Measurements from ENCODE around the gene SSTR5. TPM values are rescaled to one million over a fixed set of nuclear protein-coding genes. Genes with fewer than 3 reads are reported as not detected.

SSTR5 gene
- polyA plus RNA-seq, 6 donors from 2014 or later: not detected

DNA sequence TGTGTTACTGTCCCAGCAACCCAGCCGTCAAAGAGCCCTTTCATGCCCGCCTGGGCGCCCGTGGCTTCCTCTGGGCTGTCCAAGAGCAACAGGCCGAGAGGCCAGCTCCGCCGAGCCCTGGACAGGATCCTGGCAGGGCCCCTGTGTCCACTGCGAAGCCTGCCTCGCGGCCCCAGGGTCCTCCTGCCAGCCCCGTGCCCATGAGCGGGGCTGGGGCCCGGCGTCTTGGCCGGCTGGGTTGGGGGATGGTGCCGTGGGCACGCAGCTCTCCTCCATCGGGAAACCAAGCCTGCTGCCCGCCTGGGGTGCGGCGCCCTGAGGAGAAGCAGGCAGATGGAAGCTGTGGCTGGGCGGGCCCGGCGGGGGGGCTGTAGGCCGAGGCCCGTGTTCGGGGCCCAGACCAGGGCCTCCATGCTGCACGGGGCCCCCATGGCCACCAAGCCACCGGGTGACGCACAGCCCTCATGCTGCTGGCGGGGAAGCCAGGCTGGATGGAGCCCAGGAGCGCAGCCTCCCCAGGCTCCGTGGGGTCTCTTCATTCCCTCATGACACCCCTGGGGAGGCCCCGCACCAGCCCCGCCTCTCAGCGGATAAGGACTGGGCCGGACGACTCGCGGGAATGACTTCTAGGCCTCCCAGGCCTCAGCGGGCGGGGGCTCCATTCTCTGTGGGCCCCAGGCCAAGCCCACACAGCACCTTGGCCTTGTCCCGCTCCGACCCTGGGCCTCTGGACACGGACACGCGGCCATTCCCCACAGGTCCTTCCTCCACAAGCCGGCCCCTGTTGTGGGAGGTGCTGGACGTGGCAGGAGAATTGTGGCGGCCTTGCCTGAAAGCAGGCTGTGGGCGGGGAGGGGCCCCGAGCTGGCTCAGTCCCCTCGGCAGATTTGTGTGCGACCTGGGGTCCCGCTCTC is 23.9 kb downstream of the SSTR5 start, which contains the start of gene C1QTNF8:
TSS of gene C1QTNF8 (minus strand) at position 76 of the 914 bp plus-strand sequence. CDS start 1,322 bp downstream, outside the sequence.
- ATAC-seq (ENCODE audit: low read depth in 2 of 2): no peak
- peaks cover 0 to 12% (median 7%) of the 10 kb centered on the region in 3 donors for H3K27me3 Mint-ChIP-seq
- H3K9me3 Mint-ChIP-seq: peaks cover 0 to 2% (median 0%) of the 10 kb centered on the region in 7 donors
- DNase-seq: no peak
- no peaks in the 10 kb centered on the region for H3K4me1 Mint-ChIP-seq
- H3K27ac Mint-ChIP-seq: no peak within 1 kb of the TSS
- no peaks in the 10 kb centered on the region for H3K36me3 Mint-ChIP-seq
- H3K4me3 Mint-ChIP-seq: no peak within 1 kb of the TSS

DNA sequence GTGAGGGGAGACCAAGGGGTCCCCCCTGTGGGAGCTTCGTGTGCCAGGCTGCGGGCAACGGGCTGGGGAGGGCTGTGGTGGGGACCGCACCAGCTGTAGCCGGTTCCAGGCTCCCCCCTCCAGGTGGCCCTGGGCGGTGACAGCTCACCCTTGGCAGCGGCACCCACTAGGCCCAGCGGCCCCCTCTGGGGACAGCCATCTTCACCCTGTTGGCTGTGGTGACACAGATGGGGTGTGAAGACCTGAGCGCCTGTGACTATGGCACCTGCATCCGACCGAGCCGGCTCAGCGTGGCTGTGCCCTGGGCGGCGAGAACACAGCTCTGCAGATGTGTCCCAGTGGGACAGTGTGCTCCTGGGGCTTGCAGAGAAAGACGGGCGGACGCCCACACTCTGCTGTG is 24.6 kb downstream of the SSTR5 start:
- Mint-ChIP-seq H3K4me3 (no peak overlapping the region), H3K9me3 (peaks cover 0 to 2% (median 0%) of the 10 kb centered on the region in 7 donors), H3K27ac (no peak overlapping the region), H3K27me3 (peaks cover 0 to 12% (median 7%) of the 10 kb centered on the region in 3 donors), H3K4me1 (no peaks in the 10 kb centered on the region), H3K36me3 (no peaks in the 10 kb centered on the region)
- DNase-seq (no peak), ATAC-seq (ENCODE audit: low read depth in 2 of 2) (peak in 1 of 2 donors; percentile 47)

DNA sequence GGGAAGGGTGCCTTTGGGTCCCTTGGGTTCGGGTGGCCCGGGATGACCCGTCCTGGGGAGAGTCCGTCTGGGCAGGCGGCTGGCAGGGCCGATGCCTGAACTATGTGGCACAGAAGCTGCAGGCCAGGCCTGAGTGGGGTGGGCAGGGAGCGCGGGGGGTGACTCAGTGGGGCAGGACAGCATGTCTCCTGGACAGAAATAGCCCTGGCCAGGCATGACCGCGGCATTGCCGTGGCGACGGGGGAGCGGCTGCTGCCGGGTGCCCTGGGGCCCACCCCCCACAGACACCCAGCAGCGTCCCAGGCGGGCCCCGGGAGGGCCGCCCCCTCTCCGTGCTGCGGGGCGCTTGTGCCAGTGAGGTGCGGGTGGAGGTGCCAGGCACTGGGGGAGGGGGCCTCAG is 25.3 kb downstream of the SSTR5 start:
- Mint-ChIP-seq H3K36me3 (no peaks in the 10 kb centered on the region), H3K4me1 (no peaks in the 10 kb centered on the region), H3K27me3 (peaks cover 0 to 12% (median 7%) of the 10 kb centered on the region in 3 donors), H3K9me3 (peaks cover 0 to 2% (median 0%) of the 10 kb centered on the region in 7 donors), H3K27ac (no peak overlapping the region), H3K4me3 (no peak overlapping the region)
- no peak for ATAC-seq (ENCODE audit: low read depth in 2 of 2)
- DNase-seq: no peak

DNA sequence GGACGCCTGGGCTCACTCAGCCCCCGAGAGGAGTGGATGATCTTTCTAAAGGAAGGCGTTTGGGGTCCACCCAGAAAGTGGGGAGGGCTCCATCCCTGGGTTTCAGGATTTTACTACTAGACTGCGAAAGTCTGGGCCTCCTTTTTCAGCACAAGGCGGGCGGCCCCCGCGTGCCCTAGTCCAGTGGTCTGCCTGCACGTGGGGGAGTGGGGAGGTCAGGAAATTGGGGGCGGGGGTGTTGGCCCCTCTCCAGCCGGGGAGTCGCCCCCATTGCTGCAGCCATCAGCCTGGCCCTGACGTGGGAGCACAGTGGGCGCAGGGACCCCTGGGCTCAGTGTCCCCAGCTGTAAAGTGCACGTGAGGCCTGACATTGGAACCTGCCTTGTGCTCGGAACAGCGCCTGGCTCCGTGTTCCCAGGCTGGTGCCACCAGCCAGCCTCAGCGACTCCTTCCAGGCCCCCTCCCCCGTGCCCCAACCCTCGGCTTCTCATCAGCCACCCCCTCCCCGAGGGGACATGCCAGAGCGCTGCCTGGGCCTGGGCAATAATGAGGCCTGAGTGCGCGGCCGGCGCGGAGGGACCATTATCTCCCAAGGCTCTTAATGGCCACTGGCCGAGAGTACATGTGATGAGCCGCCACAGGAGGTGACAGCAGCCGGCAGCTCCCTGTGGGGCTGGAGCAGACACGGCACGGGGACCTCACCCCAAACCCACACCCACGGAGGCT is 25.9 kb downstream of the SSTR5 start:
- H3K4me3 Mint-ChIP-seq: no peak overlapping the region
- H3K27ac Mint-ChIP-seq: no peak overlapping the region
- no peaks in the 10 kb centered on the region for H3K4me1 Mint-ChIP-seq
- no peaks in the 10 kb centered on the region for H3K36me3 Mint-ChIP-seq
- DNase-seq (no peak), ATAC-seq (ENCODE audit: low read depth in 2 of 2) (no peak)
- H3K9me3 Mint-ChIP-seq: peaks cover 0 to 1% (median 0%) of the 10 kb centered on the region in 7 donors
- H3K27me3 Mint-ChIP-seq: peaks cover 0 to 12% (median 7%) of the 10 kb centered on the region in 3 donors

DNA sequence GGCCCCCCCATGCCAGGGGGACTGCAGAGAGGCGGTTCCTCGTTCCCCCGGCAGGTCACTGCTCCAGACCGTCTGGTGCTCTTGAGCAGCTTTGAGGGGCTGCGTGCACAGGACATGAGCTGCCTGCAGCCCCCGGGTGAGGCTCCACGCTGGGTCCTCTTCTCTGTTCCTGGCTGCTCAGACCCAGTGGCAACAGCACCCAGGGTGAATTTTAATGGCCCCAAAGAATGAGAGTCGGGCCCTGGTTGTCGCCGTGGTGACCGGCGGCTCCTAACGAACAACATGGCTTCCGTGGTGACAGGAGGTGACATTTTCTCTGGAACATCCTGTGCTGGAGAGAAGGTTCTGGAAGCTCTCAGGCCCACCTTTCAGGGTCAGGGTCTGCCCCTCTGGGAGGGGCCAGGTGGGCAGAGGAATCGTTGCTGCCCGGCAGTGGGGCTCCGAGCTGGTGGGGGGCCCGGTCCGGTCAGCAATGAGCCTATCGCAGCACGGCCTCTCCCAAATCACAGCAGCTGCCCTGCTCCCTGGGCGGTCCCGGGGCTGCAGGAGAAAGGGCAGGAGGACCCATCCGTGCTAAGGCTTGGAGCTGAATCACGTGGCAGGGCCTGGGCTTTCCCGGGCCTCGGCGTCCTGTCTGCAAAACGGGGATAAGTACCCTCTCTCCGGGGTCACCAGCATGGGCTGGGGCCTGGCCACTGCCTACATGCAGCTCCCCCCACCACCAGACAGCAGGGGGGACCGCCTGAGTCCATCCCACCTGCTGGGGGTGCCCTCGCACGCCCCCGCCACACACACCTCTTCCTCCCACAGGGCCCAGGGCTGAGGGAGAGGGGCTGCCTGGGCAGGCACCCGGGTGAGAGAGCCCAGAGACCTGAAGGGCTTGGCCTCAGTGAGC is 26.9 kb downstream of the SSTR5 start:
- Mint-ChIP-seq H3K9me3 (no peaks in the 10 kb centered on the region), H3K4me1 (no peaks in the 10 kb centered on the region), H3K4me3 (no peak overlapping the region), H3K36me3 (no peaks in the 10 kb centered on the region), H3K27me3 (peaks cover 0 to 21% (median 13%) of the 10 kb centered on the region in 3 donors), H3K27ac (no peak overlapping the region)
- DNase-seq (no peak), ATAC-seq (ENCODE audit: low read depth in 2 of 2) (no peak)

DNA sequence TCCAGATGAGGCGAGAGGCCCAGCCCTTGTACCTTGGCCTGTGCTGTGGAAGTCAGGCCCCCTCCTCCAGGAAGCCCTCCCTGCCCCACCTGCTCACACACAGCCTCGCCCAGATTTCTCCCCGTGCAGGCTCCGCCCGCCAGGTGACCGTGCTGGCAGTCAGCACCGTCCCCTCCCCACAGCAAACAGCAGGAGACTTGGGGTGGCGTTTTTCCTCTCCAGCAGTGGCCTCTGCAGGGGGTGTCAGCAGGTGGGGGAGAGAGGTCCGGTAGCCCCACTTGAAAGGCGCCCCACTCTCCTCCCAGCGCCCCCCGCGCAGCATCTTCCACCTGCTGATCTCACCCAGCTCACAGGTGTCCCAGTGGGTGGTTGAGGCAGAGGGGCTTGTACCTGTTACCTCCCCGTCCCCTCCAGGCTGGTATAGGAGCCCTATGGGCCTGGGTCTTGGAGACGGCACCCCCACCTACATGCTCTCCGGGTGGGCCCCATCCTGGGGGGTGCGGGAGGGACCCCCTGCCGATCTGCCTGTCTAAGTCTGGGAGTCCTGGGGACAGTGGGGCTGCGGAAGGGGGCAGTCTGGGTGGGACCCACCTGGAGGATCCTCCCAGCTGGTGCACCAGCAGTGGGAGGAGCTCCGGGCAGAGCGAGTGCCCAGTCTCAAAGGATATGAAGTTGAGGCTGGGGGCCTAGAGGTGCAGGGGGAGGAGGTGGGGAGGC is 27.7 kb downstream of the SSTR5 start:
- Mint-ChIP-seq H3K4me3 (no peak overlapping the region), H3K27ac (no peak overlapping the region), H3K36me3 (no peaks in the 10 kb centered on the region), H3K9me3 (no peaks in the 10 kb centered on the region), H3K4me1 (no peaks in the 10 kb centered on the region), H3K27me3 (peaks cover 0 to 29% (median 17%) of the 10 kb centered on the region in 3 donors)
- ATAC-seq (ENCODE audit: low read depth in 2 of 2): no peak
- no peak for DNase-seq

DNA sequence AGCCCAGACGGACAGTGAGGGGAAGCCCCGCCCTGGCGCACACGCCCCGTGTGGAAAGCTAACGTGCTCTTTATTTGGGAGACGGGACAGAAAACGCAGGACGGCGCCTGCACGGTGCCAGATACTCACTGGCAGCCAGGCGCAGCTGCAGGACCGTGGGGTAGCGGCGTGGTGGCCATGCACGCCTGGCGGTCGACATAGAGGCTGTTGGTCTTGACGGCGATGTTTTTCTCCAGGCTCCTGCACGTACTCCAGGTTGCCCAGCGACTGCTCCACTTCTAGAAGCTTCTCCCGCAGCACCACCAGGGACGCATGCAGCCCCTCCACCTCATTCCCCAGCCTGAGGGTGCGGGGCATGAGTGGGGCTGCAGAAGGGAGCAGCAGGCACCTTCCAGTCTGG is 28.6 kb downstream of the SSTR5 start:
- Mint-ChIP-seq H3K4me3 (no peak overlapping the region), H3K27ac (no peak overlapping the region), H3K27me3 (peaks cover 0 to 38% (median 17%) of the 10 kb centered on the region in 3 donors), H3K9me3 (no peaks in the 10 kb centered on the region), H3K4me1 (no peaks in the 10 kb centered on the region), H3K36me3 (no peaks in the 10 kb centered on the region)
- DNase-seq: no peak
- no peak for ATAC-seq (ENCODE audit: low read depth in 2 of 2)

DNA sequence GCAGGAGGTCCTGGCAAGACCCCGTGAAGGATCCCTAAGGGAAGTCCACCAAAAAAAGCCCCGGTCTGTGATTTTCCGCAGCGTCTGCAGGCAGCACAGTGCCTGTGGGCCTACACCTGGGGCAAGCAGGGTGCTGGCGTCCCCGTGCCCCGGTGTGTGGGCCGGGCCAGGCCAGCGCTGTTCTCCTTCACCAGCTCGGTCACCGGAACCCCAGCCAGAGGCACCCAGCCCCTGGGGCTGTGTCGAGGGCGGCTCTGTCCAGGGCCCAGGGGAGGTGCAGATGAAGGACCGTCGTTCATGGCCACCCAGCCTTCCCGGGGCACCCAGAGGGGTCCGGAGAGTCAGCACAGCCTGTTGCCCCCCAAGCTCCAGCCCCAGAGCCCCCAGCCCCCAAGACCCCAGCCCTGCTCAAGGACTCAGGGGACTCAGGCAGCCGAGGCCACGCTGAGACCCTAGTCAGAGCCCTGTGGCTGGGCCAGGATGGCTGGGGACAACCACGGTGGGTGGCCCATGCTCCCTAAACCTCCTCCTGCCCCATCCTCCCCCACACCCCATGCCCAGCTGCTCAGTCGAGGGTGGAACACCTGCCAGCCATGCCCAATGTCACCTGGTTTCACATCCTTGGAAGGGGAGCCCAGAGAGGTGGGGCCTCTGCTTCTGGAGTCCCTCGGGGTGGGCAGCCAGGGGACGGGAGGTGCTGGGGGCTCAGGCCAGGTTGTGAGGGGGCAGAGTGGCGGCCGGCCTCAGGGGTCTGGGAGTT is 29.2 kb downstream of the SSTR5 start:
- Mint-ChIP-seq H3K9me3 (no peaks in the 10 kb centered on the region), H3K4me1 (no peaks in the 10 kb centered on the region), H3K4me3 (no peak overlapping the region), H3K27ac (no peak overlapping the region), H3K27me3 (peaks cover 0 to 38% (median 17%) of the 10 kb centered on the region in 3 donors), H3K36me3 (no peaks in the 10 kb centered on the region)
- no peak for ATAC-seq (ENCODE audit: low read depth in 2 of 2)
- DNase-seq: no peak

DNA sequence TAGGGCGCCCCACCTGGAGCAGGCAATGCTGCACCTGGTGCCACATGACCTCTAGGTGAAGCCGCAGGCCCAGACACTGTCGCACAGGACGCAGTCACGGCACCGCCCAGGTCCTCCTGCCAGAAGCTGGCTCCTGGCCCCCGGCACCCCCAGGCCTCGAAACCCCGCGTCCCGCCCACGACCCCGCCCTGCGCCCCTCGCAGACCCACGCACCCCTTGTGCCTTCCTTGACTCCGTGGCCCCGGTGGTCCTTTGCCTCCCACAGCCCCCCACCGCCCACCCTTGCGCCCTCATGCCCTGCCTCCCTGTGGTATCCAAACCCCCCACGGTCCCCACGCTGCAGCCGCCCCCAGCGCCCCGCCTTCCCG is 29.8 kb downstream of the SSTR5 start:
- H3K4me3 Mint-ChIP-seq: no peak overlapping the region
- DNase-seq (no peak), ATAC-seq (ENCODE audit: low read depth in 2 of 2) (no peak)
- H3K27me3 Mint-ChIP-seq: peaks cover 0 to 40% (median 17%) of the 10 kb centered on the region in 3 donors
- H3K27ac Mint-ChIP-seq: no peak overlapping the region
- H3K36me3 Mint-ChIP-seq: no peaks in the 10 kb centered on the region
- no peaks in the 10 kb centered on the region for H3K4me1 Mint-ChIP-seq
- H3K9me3 Mint-ChIP-seq: no peaks in the 10 kb centered on the region

DNA sequence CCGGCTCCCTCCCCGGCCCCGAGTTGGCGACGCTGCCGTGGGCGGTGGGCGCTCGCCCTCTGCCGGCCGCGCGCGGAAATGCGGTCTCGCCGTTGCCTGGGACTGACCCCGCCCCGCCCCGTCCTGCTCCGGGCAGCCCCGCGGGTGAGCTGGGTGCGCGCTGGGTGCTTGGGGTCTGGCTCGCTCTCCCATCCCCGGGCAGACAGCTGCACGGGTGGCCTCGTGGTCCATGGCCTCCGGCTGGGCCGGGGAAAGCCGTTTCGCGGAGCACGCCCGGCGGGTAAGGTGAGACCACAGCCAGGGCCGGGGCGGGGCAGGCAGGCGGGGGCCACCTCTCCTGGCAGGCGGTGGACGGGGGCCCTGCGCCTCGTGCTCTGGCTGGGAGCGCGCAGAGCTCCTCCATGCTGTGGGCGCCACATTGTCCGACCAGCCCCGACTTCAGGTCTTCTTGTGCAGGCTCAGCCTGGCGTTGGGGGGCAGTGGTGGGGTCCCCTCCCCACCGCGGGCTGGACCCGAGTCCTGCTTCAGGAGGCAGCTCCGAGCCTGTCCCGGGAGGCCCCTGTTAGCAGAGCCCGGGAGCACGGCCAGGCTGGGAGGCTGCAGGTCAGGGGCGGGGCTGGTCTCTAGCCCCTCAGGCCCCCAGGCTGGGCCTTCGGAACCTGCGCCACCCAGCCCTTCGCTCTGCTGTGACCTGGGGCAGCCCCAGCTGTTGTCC is 30.5 kb downstream of the SSTR5 start:
- H3K36me3 Mint-ChIP-seq: no peaks in the 10 kb centered on the region

DNA sequence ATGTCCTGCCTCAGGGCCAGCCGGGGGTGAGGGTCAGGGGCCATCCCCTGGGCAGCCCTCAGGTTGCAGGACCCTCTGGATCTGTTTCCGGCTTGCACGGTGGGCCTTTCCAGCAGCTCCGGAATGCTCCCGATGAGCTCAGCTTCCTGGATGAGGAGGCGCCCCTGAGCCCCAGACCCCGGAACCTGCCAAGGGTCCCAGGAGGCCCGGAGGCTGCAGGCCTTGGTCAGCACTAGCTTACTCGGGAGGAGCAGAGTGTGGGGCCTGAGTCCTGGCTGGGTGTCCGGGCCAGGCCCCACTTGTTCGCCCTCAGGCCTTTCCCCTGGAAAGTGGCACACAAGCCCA is 31.1 kb downstream of the SSTR5 start:
- Mint-ChIP-seq H3K4me3 (no peak overlapping the region), H3K36me3 (no peaks in the 10 kb centered on the region), H3K27ac (no peak overlapping the region), H3K9me3 (no peaks in the 10 kb centered on the region), H3K27me3 (peaks cover 0 to 47% (median 17%) of the 10 kb centered on the region in 3 donors), H3K4me1 (no peaks in the 10 kb centered on the region)
- DNase-seq: no peak
- ATAC-seq (ENCODE audit: low read depth in 2 of 2): no peak

More for the DNA sequence above, 30.5 kb downstream of the SSTR5 start:
- H3K27ac Mint-ChIP-seq: no peak overlapping the region
- H3K27me3 Mint-ChIP-seq: peaks cover 0 to 42% (median 17%) of the 10 kb centered on the region in 3 donors
- no peaks in the 10 kb centered on the region for H3K9me3 Mint-ChIP-seq
- DNase-seq (peak; percentile 59), ATAC-seq (ENCODE audit: low read depth in 2 of 2) (peak; percentile 81)
- no peaks in the 10 kb centered on the region for H3K4me1 Mint-ChIP-seq
- no peak overlapping the region for H3K4me3 Mint-ChIP-seq
